ENCODE results near the gene KRTCAP3. TPM values are rescaled to one million over a fixed set of nuclear protein-coding genes. Genes with fewer than 3 reads are reported as not detected.

KRTCAP3 gene
- total and polyA plus RNA-seq, 9 of the 15 experiments (the other 6 are each of a cell fraction or from before 2014, with no cell fraction given) = 0.24 to 1.4 (median 0.73) TPM

DNA sequence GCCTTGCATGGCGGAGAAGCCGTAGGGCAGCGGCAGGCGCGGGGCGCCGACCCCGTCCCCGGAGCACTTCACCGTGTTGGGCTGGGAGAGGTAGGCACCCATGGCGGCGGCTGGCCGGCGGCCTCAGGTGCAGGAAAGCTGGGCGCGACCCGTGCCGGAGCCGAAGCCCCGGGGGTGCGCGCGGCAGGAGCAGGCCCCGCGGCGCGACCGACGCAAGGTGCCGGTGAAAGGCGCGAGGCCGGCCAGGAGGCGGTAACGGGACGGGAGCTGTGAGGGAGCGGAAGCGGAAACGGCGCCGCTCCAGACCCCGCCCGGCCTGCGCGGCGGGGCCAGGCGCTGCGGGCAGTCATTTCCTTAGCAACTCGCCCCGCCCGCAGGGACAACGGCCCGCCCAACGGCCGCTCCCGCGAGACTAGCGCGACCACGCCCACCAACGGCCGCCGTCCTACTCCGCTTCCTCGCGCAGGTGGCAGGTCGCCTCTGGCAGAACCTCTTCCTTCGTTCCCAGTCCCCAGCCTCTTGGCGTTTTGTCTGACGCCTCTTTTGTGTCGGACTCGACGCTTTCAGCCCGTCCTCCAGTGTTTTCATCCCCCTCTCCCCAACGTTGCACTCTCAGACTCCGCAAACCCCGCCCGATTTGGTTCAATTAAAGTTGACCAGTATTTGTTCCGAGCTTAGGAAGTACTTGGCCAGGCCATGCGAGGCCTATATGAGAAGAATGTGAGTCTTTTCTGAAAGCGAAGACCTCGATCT lies 32.7 kb upstream of the KRTCAP3 start, which contains the start of gene PPM1G (continued):
- TF ChIP-seq HDAC1 (IDR thresholded peaks at IDR 0.05) (peak in 1 of 2 experiments; percentile 14; a peak in 1 of 4 replicates), SLC30A9 (CRISPR knock-in tag; IDR thresholded peaks at IDR 0.05) (no peak), ZBTB2 (IDR thresholded peaks at IDR 0.05) (no peak), ZFX (CRISPR knock-in tag; IDR thresholded peaks at IDR 0.05) (peak; percentile 91), SAFB2 (IDR thresholded peaks at IDR 0.05; ENCODE audit: borderline replicate concordance, low read depth, low read length, severe bottlenecking) (no peak), CBX2 (IDR thresholded peaks at IDR 0.05; ENCODE audit: insufficient read depth, low read length, poor library complexity, severe bottlenecking) (no peak), CXXC5 (CRISPR knock-in tag; IDR thresholded peaks at IDR 0.05) (peak; percentile 93), BRD4 (IDR thresholded peaks at IDR 0.05) (no peak; the same call in 1 of the 2 replicates), MEIS2 (IDR thresholded peaks at IDR 0.05; ENCODE audit: partially characterized antibody) (no peak), ZNF699 (CRISPR knock-in tag; IDR thresholded peaks at IDR 0.05; ENCODE audit: insufficient replicate concordance) (no peak)
- TF ChIP-seq, protein P1, sequence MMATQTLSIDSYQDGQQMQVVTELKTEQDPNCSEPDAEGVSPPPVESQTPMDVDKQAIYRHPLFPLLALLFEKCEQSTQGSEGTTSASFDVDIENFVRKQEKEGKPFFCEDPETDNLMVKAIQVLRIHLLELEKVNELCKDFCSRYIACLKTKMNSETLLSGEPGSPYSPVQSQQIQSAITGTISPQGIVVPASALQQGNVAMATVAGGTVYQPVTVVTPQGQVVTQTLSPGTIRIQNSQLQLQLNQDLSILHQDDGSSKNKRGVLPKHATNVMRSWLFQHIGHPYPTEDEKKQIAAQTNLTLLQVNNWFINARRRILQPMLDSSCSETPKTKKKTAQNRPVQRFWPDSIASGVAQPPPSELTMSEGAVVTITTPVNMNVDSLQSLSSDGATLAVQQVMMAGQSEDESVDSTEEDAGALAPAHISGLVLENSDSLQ (IDR thresholded peaks at IDR 0.05) = 0 out of 2 replicates have a peak, but pooled peaks have one; percentile 35
- TF ChIP-seq, protein P2, sequence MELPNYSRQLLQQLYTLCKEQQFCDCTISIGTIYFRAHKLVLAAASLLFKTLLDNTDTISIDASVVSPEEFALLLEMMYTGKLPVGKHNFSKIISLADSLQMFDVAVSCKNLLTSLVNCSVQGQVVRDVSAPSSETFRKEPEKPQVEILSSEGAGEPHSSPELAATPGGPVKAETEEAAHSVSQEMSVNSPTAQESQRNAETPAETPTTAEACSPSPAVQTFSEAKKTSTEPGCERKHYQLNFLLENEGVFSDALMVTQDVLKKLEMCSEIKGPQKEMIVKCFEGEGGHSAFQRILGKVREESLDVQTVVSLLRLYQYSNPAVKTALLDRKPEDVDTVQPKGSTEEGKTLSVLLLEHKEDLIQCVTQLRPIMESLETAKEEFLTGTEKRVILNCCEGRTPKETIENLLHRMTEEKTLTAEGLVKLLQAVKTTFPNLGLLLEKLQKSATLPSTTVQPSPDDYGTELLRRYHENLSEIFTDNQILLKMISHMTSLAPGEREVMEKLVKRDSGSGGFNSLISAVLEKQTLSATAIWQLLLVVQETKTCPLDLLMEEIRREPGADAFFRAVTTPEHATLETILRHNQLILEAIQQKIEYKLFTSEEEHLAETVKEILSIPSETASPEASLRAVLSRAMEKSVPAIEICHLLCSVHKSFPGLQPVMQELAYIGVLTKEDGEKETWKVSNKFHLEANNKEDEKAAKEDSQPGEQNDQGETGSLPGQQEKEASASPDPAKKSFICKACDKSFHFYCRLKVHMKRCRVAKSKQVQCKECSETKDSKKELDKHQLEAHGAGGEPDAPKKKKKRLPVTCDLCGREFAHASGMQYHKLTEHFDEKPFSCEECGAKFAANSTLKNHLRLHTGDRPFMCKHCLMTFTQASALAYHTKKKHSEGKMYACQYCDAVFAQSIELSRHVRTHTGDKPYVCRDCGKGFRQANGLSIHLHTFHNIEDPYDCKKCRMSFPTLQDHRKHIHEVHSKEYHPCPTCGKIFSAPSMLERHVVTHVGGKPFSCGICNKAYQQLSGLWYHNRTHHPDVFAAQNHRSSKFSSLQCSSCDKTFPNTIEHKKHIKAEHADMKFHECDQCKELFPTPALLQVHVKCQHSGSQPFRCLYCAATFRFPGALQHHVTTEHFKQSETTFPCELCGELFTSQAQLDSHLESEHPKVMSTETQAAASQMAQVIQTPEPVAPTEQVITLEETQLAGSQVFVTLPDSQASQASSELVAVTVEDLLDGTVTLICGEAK (IDR thresholded peaks at IDR 0.05) = peak; percentile 93
- TF ChIP-seq, protein P2 (CRISPR knock-in tag; IDR thresholded peaks at IDR 0.05) = no peak
- TF ChIP-seq, protein P3, sequence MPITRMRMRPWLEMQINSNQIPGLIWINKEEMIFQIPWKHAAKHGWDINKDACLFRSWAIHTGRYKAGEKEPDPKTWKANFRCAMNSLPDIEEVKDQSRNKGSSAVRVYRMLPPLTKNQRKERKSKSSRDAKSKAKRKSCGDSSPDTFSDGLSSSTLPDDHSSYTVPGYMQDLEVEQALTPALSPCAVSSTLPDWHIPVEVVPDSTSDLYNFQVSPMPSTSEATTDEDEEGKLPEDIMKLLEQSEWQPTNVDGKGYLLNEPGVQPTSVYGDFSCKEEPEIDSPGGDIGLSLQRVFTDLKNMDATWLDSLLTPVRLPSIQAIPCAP (CRISPR knock-in tag; IDR thresholded peaks at IDR 0.05; ENCODE audit: borderline replicate concordance) = 0 out of 2 replicates have a peak, but pooled peaks have one; percentile 62
